A549 (cell line): ENCODE measurements around the gene MAPK11. TPM values are rescaled to one million over a fixed set of nuclear protein-coding genes. Genes with fewer than 3 reads are reported as not detected.

Source experiments
- ATAC-seq, 2 experiments: fragments of 200-7000 bp in 1 of 2; fragments of >200 bp in 1 of 2; cut with Nextera tagmentation in 1 of 2; cut with Tn5 transposase in 1 of 2; 3 replicates each; pipeline versions ENCODE4 v1.8.0 to v1.9.1; 2018 to 2020; ENCODE audit warnings: mild to moderate bottlenecking in 1 of 2, moderate library complexity in 1 of 2
- CTCF ChIA-PET: fragments of 300-600 bp; sonication (Branson Sonifier 250); formaldehyde crosslinking; extraction: SDS; loops from one replicate; lab custom pipeline; 2021; ENCODE audit warnings: antibody characterized with exemption, inconsistent platforms; lab: Yijun Ruan, JAX
- POLR2A ChIA-PET: fragments of 350-600 bp; formaldehyde crosslinking; extraction: SDS; loops from one replicate; lab custom pipeline; 2021; ENCODE audit warnings: antibody characterized with exemption, inconsistent platforms; lab: Yijun Ruan, JAX
- DNase-seq, 2 experiments: peaks; one replicate each; pipeline versions ENCODE4 v3.0.0 to v3.0.0-alpha.2; 2011 to 2016; ENCODE audit warnings: low read depth in 1 of 2, low spot score in 1 of 2
- FAIRE-seq: peaks from 2 replicates; lab custom pipeline; 2011; peaks lifted over from hg19 to GRCh38; lab: Jason Lieb, UNC
- H3K27ac ChIP-seq, 2 experiments: fragments of >200 bp; sonication (Bioruptor Twin); formaldehyde crosslinking; 3 replicates each; pipeline ENCODE4 v1.5.1; 2016 to 2017
- H3K4me1 ChIP-seq: fragments of >200 bp; sonication (Bioruptor Twin); formaldehyde crosslinking; 3 replicates; pipeline ENCODE4 v1.6.1; 2016
- H3K4me2 ChIP-seq: fragments of >200 bp; sonication (Bioruptor Twin); formaldehyde crosslinking; 3 replicates; pipeline ENCODE4 v1.6.1; 2016
- H3K4me3 ChIP-seq: fragments of >200 bp; sonication (Bioruptor Twin); formaldehyde crosslinking; 3 replicates; pipeline ENCODE4 v1.5.1; 2016
- H3K9me3 ChIP-seq: fragments of >200 bp; sonication (Bioruptor Twin); formaldehyde crosslinking; 3 replicates; pipeline ENCODE4 v1.6.1; 2016
- BHLHE40 ChIP-seq: IDR thresholded peaks from 2 replicates; pipeline ENCODE4 v1.6.1; 2012; ENCODE audit warnings: low read depth, low read length, inconsistent platforms
- CHD4 ChIP-seq: fragments of 200-600 bp; sonication (generic); IDR thresholded peaks from 2 replicates; pipeline ENCODE4 v1.6.1; 2016; ENCODE audit warnings: antibody characterized with exemption, mild to moderate bottlenecking, borderline replicate concordance
- CTCF ChIP-seq: fragments of >200 bp; sonication (Bioruptor Twin); formaldehyde crosslinking; IDR thresholded peaks from 3 replicates; pipeline ENCODE4 v1.5.1; 2016
- EP300 ChIP-seq, 2 experiments: fragments of >200 bp; sonication (Bioruptor Twin); formaldehyde crosslinking; IDR thresholded peaks; 2 replicates in 1 of 2; 3 replicates in 1 of 2; pipeline ENCODE4 v1.6.1; 2016 to 2017
- FOSB ChIP-seq: fragments of 250-450 bp; sonication (Bioruptor Pico); IDR thresholded peaks from 2 replicates; pipeline ENCODE4 v1.5.0; 2020; ENCODE audit warnings: mild to moderate bottlenecking, moderate library complexity
- HES2 ChIP-seq: fragments of >200 bp; sonication (Bioruptor Twin); formaldehyde crosslinking; IDR thresholded peaks from 2 replicates; pipeline ENCODE4 v1.6.1; 2016
- HMGXB4 ChIP-seq: fragments of 250-450 bp; sonication (Bioruptor Pico); IDR thresholded peaks from 2 replicates; pipeline ENCODE4 v1.5.0; 2021; ENCODE audit warnings: mild to moderate bottlenecking, moderate library complexity, borderline replicate concordance
- NR3C1 ChIP-seq: fragments of >200 bp; sonication (Bioruptor Twin); formaldehyde crosslinking; IDR thresholded peaks from 3 replicates; pipeline ENCODE4 v1.6.1; 2017
- PHF8 ChIP-seq: fragments of 200-600 bp; sonication (generic); IDR thresholded peaks from 2 replicates; pipeline ENCODE4 v1.6.1; 2016; ENCODE audit warnings: low read depth, mild to moderate bottlenecking, antibody characterized with exemption, moderate library complexity, borderline replicate concordance
- RARB ChIP-seq: fragments of 250-450 bp; sonication (Bioruptor Pico); IDR thresholded peaks from 2 replicates; pipeline ENCODE4 v1.8.0; 2021; ENCODE audit warnings: mild to moderate bottlenecking, moderate library complexity
- REST ChIP-seq: fragments of 200-600 bp; sonication (generic); IDR thresholded peaks from 2 replicates; pipeline ENCODE4 v1.6.1; 2016; ENCODE audit warnings: antibody characterized with exemption, mild to moderate bottlenecking, moderate library complexity
- RNF2 ChIP-seq: fragments of 200-600 bp; sonication (generic); IDR thresholded peaks from 2 replicates; pipeline ENCODE4 v1.6.1; 2016; ENCODE audit warnings: low read depth, mild to moderate bottlenecking, antibody characterized with exemption, moderate library complexity, borderline replicate concordance
- TFCP2L1 ChIP-seq: fragments of 250-450 bp; sonication (Bioruptor Pico); IDR thresholded peaks from 2 replicates; pipeline ENCODE4 v1.5.0; 2021; ENCODE audit warnings: mild to moderate bottlenecking
- ZFP36 ChIP-seq: fragments of 450-650 bp; IDR thresholded peaks from 2 replicates; pipeline ENCODE4 v1.6.1; 2014; ENCODE audit warnings: borderline replicate concordance; ENCODE audit not compliant: partially characterized antibody
- ZSCAN20 ChIP-seq: fragments of 250-450 bp; sonication (Bioruptor Pico); IDR thresholded peaks from 2 replicates; pipeline ENCODE4 v1.8.0; 2022; ENCODE audit warnings: mild to moderate bottlenecking, moderate library complexity
- WGBS: methylation state at CpG from one replicate; pipeline ENCODE4 v1.1.6; 2017; ENCODE audit errors: missing lambda C conversion rate; 5-methylcytosine and 5-hydroxymethylcytosine counted together
- polyA plus RNA-seq, 4 experiments: library from polyadenylated mRNA; depleted of rRNA in 3 of 4; stranded (reverse); fragments of >200 nt; fragmentation: RNase III in 1 of 4; extraction: RNeasy Plus Mini Kit Qiagen cat#74134 plus additional on column Dnase treatment in 1 of 4; gene quantifications; 2 replicates in 3 of 4; 3 replicates in 1 of 4; pipeline ENCODE4 v1.2.3, GENCODE V29; 2011 to 2017

MAPK11 gene
- polyA plus RNA-seq, 2 of the 4 experiments (the other 2 are of a cell fraction) = 1.6 to 5.5 TPM

- TF ChIP-seq HMGXB4 (CRISPR knock-in tag) = no peak
- no peak for TF ChIP-seq NR3C1
- no peak for TF ChIP-seq REST
- TF ChIP-seq ZSCAN20 (CRISPR knock-in tag) = no peak
- no peak for TF ChIP-seq HES2
Observed at GRCh38 chr22:50243685-50244419, 26.3 kb downstream of the MAPK11 start (continued).

DNA sequence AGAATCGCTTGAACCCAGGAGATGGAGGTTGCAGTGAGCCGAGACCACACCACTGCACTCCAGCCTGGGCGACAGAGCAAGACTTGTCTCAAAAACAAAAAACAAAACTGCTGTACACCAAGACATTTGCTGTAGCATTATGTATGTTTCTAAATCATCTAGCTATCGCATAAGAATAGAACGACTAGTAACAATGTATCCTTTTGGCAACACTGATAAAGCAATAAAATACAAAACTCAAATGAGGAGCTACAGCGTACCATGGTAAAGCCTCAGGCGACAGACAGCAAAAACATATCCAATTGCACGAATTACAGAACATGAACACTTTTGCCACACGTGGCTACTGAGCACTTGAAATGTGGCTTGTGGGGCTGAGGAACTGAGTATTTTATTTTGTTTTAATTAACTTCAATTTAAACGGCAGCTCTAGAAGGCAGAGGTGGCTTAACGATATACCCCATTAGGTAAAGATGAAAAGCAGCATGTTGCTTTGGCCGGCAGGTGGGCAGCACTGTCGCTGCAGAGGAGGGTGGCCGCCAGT lies 27.7 kb downstream of the MAPK11 start:
- no peak for FAIRE-seq
- ATAC-seq = no peak
- Histone ChIP-seq H3K27ac (no peak overlapping the region), H3K4me3 (no peak overlapping the region), H3K9me3 (no peaks in the 10 kb centered on the region), H3K4me1 (peaks cover 21% of the 10 kb centered on the region; the same call in 2 of the 3 replicates), H3K4me2 (peak overlapping the region; percentile 98)
- 82% methylated on average over 13 of the region's 14 CpGs for WGBS
- TF ChIP-seq NR3C1 (no peak), FOSB (CRISPR knock-in tag) (no peak), CHD4 (no peak), TFCP2L1 (CRISPR knock-in tag) (no peak), EP300 (IDR thresholded peaks at IDR 0.05) (no peak), RARB (no peak), RNF2 (no peak), PHF8 (no peak), REST (no peak), CTCF (no peak), ZFP36 (no peak), BHLHE40 (no peak)
- DNase-seq = no peak
- ChIA-PET POLR2A (no interaction called here), CTCF (interaction anchor here (0.6 to 2.9 kb wide), 11 partner anchors 9 to 285 kb away, joined by 3 to 19 read pairs (median 4); partner anchors contain the start of gene DENND6B)
